ENCODE results near the gene NEB.
"Not testable (repeated sequence)": the region's sequence is repeated elsewhere in the genome, so short reads cannot be mapped to it uniquely, and the experiment has no call there.

NEB gene

GRCh38 chr2:151616760-151617339 is 117.4 kb downstream of the NEB start:
- ATAC-seq (ENCODE audit: low read depth), result no peak
- Mint-ChIP-seq H3K4me3 (no peak overlapping the region), H3K9me3 (peaks cover 2% of the 10 kb centered on the region), H3K4me1 (peaks cover 4% of the 10 kb centered on the region), H3K27me3 (no peaks in the 10 kb centered on the region), H3K36me3 (peaks cover 5% of the 10 kb centered on the region), H3K27ac (no peak overlapping the region)
- DNase-seq (ENCODE audit: low spot score in 2 of 2), result no peak

- DNase-seq (ENCODE audit: low spot score in 2 of 2), result no peak
- H3K4me3 Mint-ChIP-seq, result no peak overlapping the region
- peaks cover 4% of the 10 kb centered on the region for H3K4me1 Mint-ChIP-seq
- peaks cover 2% of the 10 kb centered on the region for H3K9me3 Mint-ChIP-seq
- no peak overlapping the region for H3K27ac Mint-ChIP-seq
- no peaks in the 10 kb centered on the region for H3K27me3 Mint-ChIP-seq
- H3K36me3 Mint-ChIP-seq, result peaks cover 5% of the 10 kb centered on the region
- no peak for ATAC-seq (ENCODE audit: low read depth)
Measured at GRCh38 chr2:151614606-151615306, 119.5 kb downstream of the NEB start.

- H3K4me3 Mint-ChIP-seq, result no peak overlapping the region
- H3K27ac Mint-ChIP-seq, result no peak overlapping the region
- H3K27me3 Mint-ChIP-seq, result no peaks in the 10 kb centered on the region
- H3K4me1 Mint-ChIP-seq, result peaks cover 4% of the 10 kb centered on the region
- peaks cover 2% of the 10 kb centered on the region for H3K9me3 Mint-ChIP-seq
- ATAC-seq (ENCODE audit: low read depth) (no peak), DNase-seq (ENCODE audit: low spot score in 2 of 2) (no peak)
- peaks cover 5% of the 10 kb centered on the region for H3K36me3 Mint-ChIP-seq
Measured at GRCh38 chr2:151614159-151614558, 120.1 kb downstream of the NEB start.

- peaks cover 4% of the 10 kb centered on the region for H3K4me1 Mint-ChIP-seq
- H3K9me3 Mint-ChIP-seq, result peaks cover 2% of the 10 kb centered on the region
- H3K27me3 Mint-ChIP-seq, result no peaks in the 10 kb centered on the region
- DNase-seq (ENCODE audit: low spot score in 2 of 2), result no peak
- H3K36me3 Mint-ChIP-seq, result peaks cover 5% of the 10 kb centered on the region
- no peak overlapping the region for H3K27ac Mint-ChIP-seq
- ATAC-seq (ENCODE audit: low read depth), result no peak
- H3K4me3 Mint-ChIP-seq, result no peak overlapping the region
Measured at GRCh38 chr2:151611351-151611750, 122.9 kb downstream of the NEB start.

GRCh38 chr2:151610310-151610709 is 124.0 kb downstream of the NEB start:
- Mint-ChIP-seq H3K36me3 (peaks cover 5% of the 10 kb centered on the region), H3K9me3 (peaks cover 2% of the 10 kb centered on the region), H3K4me1 (peaks cover 4% of the 10 kb centered on the region), H3K27me3 (no peaks in the 10 kb centered on the region), H3K27ac (no peak overlapping the region), H3K4me3 (no peak overlapping the region)
- ATAC-seq (ENCODE audit: low read depth) (no peak), DNase-seq (ENCODE audit: low spot score in 2 of 2) (no peak)

GRCh38 chr2:151609705-151610104 is 124.6 kb downstream of the NEB start:
- H3K27ac Mint-ChIP-seq, result no peak overlapping the region
- ATAC-seq (ENCODE audit: low read depth) (no peak), DNase-seq (ENCODE audit: low spot score in 2 of 2) (no peak)
- peaks cover 4% of the 10 kb centered on the region for H3K4me1 Mint-ChIP-seq
- H3K4me3 Mint-ChIP-seq, result no peak overlapping the region
- H3K27me3 Mint-ChIP-seq, result no peaks in the 10 kb centered on the region
- H3K36me3 Mint-ChIP-seq, result peaks cover 5% of the 10 kb centered on the region
- peaks cover 2% of the 10 kb centered on the region for H3K9me3 Mint-ChIP-seq

- H3K27ac Mint-ChIP-seq; H3K4me1 Mint-ChIP-seq; H3K9me3 Mint-ChIP-seq; H3K36me3 Mint-ChIP-seq; H3K27me3 Mint-ChIP-seq; DNase-seq (ENCODE audit: low spot score in 2 of 2); H3K4me3 Mint-ChIP-seq; ATAC-seq (ENCODE audit: low read depth): not testable (repeated sequence)
Measured at GRCh38 chr2:151607459-151608424, 126.5 kb downstream of the NEB start.

GRCh38 chr2:151603530-151603929 is 130.7 kb downstream of the NEB start:
- H3K9me3 Mint-ChIP-seq; H3K4me1 Mint-ChIP-seq; H3K27me3 Mint-ChIP-seq; ATAC-seq (ENCODE audit: low read depth); H3K4me3 Mint-ChIP-seq; H3K27ac Mint-ChIP-seq; DNase-seq (ENCODE audit: low spot score in 2 of 2); H3K36me3 Mint-ChIP-seq: not testable (repeated sequence)

- H3K36me3 Mint-ChIP-seq; H3K4me1 Mint-ChIP-seq; H3K27me3 Mint-ChIP-seq; H3K4me3 Mint-ChIP-seq; H3K27ac Mint-ChIP-seq; ATAC-seq (ENCODE audit: low read depth); H3K9me3 Mint-ChIP-seq; DNase-seq (ENCODE audit: low spot score in 2 of 2): not testable (repeated sequence)
Measured at GRCh38 chr2:151602402-151602801, 131.9 kb downstream of the NEB start.

GRCh38 chr2:151601803-151602202 is 132.5 kb downstream of the NEB start:
- H3K4me1 Mint-ChIP-seq; H3K4me3 Mint-ChIP-seq; DNase-seq (ENCODE audit: low spot score in 2 of 2); H3K36me3 Mint-ChIP-seq; H3K27me3 Mint-ChIP-seq; H3K9me3 Mint-ChIP-seq; H3K27ac Mint-ChIP-seq: not testable (repeated sequence)
- peak; percentile 50 for ATAC-seq (ENCODE audit: low read depth)

GRCh38 chr2:151596903-151597608 is 137.2 kb downstream of the NEB start:
- H3K36me3 Mint-ChIP-seq; H3K27ac Mint-ChIP-seq; H3K4me1 Mint-ChIP-seq; H3K9me3 Mint-ChIP-seq; H3K4me3 Mint-ChIP-seq; H3K27me3 Mint-ChIP-seq; ATAC-seq (ENCODE audit: low read depth); DNase-seq (ENCODE audit: low spot score in 2 of 2): not testable (repeated sequence)

- DNase-seq (ENCODE audit: low spot score in 2 of 2); H3K4me3 Mint-ChIP-seq; H3K27ac Mint-ChIP-seq; H3K4me1 Mint-ChIP-seq; H3K9me3 Mint-ChIP-seq; ATAC-seq (ENCODE audit: low read depth); H3K27me3 Mint-ChIP-seq; H3K36me3 Mint-ChIP-seq: not testable (repeated sequence)
Measured at GRCh38 chr2:151591908-151592255, 142.4 kb downstream of the NEB start.

GRCh38 chr2:151591250-151591907 is 142.9 kb downstream of the NEB start:
- H3K9me3 Mint-ChIP-seq, H3K27ac Mint-ChIP-seq, H3K4me1 Mint-ChIP-seq, H3K27me3 Mint-ChIP-seq, H3K4me3 Mint-ChIP-seq, H3K36me3 Mint-ChIP-seq: not testable (repeated sequence)
- ATAC-seq (ENCODE audit: low read depth), result peak; percentile 53
- peak in 1 of 2 donors; percentile 3 for DNase-seq (ENCODE audit: low spot score in 2 of 2)
